GM23248 (cell line): ENCODE results near the gene URB1. TPM values are rescaled to one million over a fixed set of nuclear protein-coding genes. Genes with fewer than 3 reads are reported as not detected.
A peak's percentile ranks its signal among the peaks of the same experiment; 100 is the strongest.

Source experiments
- DNase-seq: peaks from one replicate; pipeline ENCODE4 v3.0.0-alpha.2; 2015
- H2AFZ ChIP-seq: fragments of 200-600 bp; sonication (generic); 2 replicates; pipeline ENCODE4 v1.6.1; 2016; ENCODE audit warnings: antibody characterized with exemption
- H3F3A ChIP-seq: fragments of 200-600 bp; sonication (generic); 2 replicates; pipeline ENCODE4 v1.6.1; 2016; ENCODE audit warnings: mild to moderate bottlenecking, antibody characterized with exemption, mixed run types; ENCODE audit not compliant: insufficient read depth
- H3K27ac ChIP-seq: fragments of 200-600 bp; sonication (generic); 2 replicates; pipeline ENCODE4 v1.5.1; 2016; ENCODE audit warnings: mild to moderate bottlenecking
- H3K27me3 ChIP-seq: fragments of 200-600 bp; sonication (generic); replicated peaks from 2 replicates; pipeline ENCODE4 v1.6.1; 2016; ENCODE audit warnings: mild to moderate bottlenecking; ENCODE audit not compliant: insufficient read depth
- H3K36me3 ChIP-seq: fragments of 200-600 bp; sonication (generic); 2 replicates; pipeline ENCODE4 v1.6.1; 2016; ENCODE audit warnings: low read depth, mild to moderate bottlenecking
- H3K4me1 ChIP-seq: fragments of 200-600 bp; sonication (generic); 2 replicates; pipeline ENCODE4 v1.6.1; 2016; ENCODE audit warnings: mild to moderate bottlenecking; ENCODE audit not compliant: insufficient read depth
- H3K4me2 ChIP-seq: fragments of 200-600 bp; sonication (generic); one replicate; pipeline ENCODE4 v1.6.1; 2016; ENCODE audit warnings: mild to moderate bottlenecking; ENCODE audit not compliant: unreplicated experiment
- H3K4me3 ChIP-seq: fragments of 200-600 bp; sonication (generic); 2 replicates; pipeline ENCODE4 v1.5.1; 2016; ENCODE audit warnings: mild to moderate bottlenecking
- H3K79me2 ChIP-seq: fragments of 200-600 bp; sonication (generic); 2 replicates; pipeline ENCODE4 v1.6.1; 2016; ENCODE audit warnings: mild to moderate bottlenecking; ENCODE audit not compliant: insufficient read depth
- H3K9ac ChIP-seq: fragments of 200-600 bp; sonication (generic); 2 replicates; pipeline ENCODE4 v1.6.1; 2016; ENCODE audit warnings: mild to moderate bottlenecking
- H3K9me2 ChIP-seq: fragments of 200-600 bp; sonication (generic); 2 replicates; pipeline ENCODE4 v1.6.1; 2016; ENCODE audit warnings: mixed run types, mild to moderate bottlenecking, moderate library complexity; ENCODE audit not compliant: insufficient read depth
- H3K9me3 ChIP-seq: fragments of 200-600 bp; sonication (generic); one replicate; pipeline ENCODE4 v1.6.1; 2017; ENCODE audit warnings: low read depth
- H4K20me1 ChIP-seq: fragments of 200-600 bp; sonication (generic); 2 replicates; pipeline ENCODE4 v1.6.0; 2016; ENCODE audit not compliant: insufficient read depth
- EZH2 ChIP-seq: fragments of 200-600 bp; sonication (generic); IDR thresholded peaks from 2 replicates; pipeline ENCODE4 v1.6.1; 2018; ENCODE audit warnings: antibody characterized with exemption, mild to moderate bottlenecking; ENCODE audit not compliant: insufficient read depth, poor library complexity, severe bottlenecking
- EZH2phosphoT487 ChIP-seq: fragments of 200-600 bp; sonication (generic); IDR thresholded peaks from 2 replicates; pipeline ENCODE4 v1.6.1; 2018; ENCODE audit warnings: antibody characterized with exemption, moderate library complexity, mild to moderate bottlenecking, low read depth; ENCODE audit not compliant: insufficient read depth
- WGBS, 2 experiments: methylation state at CpG; one replicate each; pipeline ENCODE4 v1.1.6; 2015 to 2017; ENCODE audit warnings: low lambda C conversion rate in 2 of 2, low coverage in 1 of 2; ENCODE audit errors: missing lambda C conversion rate in 2 of 2; 5-methylcytosine and 5-hydroxymethylcytosine counted together
- in situ Hi-C: fragments of 300-500 bp; cut with MboI; formaldehyde crosslinking; loops from 2 replicates; pipeline ENCODE4 v1.15.0; 2020
- polyA plus RNA-seq: library from polyadenylated mRNA; unstranded; fragments of >200 nt; fragmentation: Nextera tagmentation; extraction: Ambion mirVana; gene quantifications from 2 replicates; pipeline ENCODE4 v1.2.1, GENCODE V29; 2016
- total RNA-seq: library from RNA; depleted of rRNA; stranded (reverse); fragments of >200 nt; shearing (Covaris generic); gene quantifications from 2 replicates; pipeline ENCODE4 v1.2.3, GENCODE V29; 2014

Gene URB1
- total and polyA plus RNA-seq, 2 experiments from 2014 or later: 4.9 to 15.7 TPM

DNA sequence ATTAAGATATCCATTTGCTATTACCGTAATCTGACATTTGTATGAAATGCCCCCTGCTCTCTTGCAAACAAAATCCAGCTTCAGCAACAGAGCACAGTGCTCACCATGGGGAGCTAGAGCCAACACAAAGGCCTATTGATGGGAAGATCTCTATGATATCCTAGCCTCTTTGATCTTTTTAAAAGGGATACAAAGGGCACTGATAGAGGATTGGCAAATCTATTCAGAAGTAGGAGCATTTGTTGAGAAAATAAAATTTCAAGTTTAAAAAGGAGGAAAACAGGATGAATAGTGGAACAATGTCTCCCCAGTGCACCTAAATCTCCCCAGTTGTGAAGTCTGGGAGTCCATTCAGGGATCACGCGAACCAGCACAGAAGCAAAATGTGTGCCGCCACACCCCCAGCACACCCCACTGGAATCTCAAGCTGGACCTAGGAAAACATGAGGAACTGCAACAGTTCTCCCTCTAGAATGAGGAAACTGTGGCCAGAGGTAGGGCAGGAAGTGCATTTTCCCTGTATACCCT lies 62.0 kb downstream of the URB1 start:
- H3K9me2 ChIP-seq: no peaks in the 10 kb centered on the region
- H3K4me2 ChIP-seq: no peak overlapping the region
- H2AFZ ChIP-seq: no peak overlapping the region
- H4K20me1 ChIP-seq: no peaks in the 10 kb centered on the region
- H3K4me3 ChIP-seq: no peak overlapping the region
- peaks cover 30% of the 10 kb centered on the region for H3K79me2 ChIP-seq
- H3K27ac ChIP-seq: 0 out of 2 replicates have a peak overlapping the region, but pooled peaks have one; percentile 88
- TF ChIP-seq EZH2: no peak
- TF ChIP-seq EZH2phosphoT487: no peak
- 97 to 100% methylated on average over 4 of the region's 4 CpGs for WGBS, 2 experiments
- peaks cover 58% of the 10 kb centered on the region for H3F3A ChIP-seq
- H3K9me3 ChIP-seq: no peaks in the 10 kb centered on the region
- H3K4me1 ChIP-seq: peaks cover 43% of the 10 kb centered on the region
- no peak for DNase-seq
- no peaks in the 10 kb centered on the region for H3K27me3 ChIP-seq
- H3K9ac ChIP-seq: no peak overlapping the region
- in situ Hi-C loops: no loop called here
- peaks cover 45% of the 10 kb centered on the region for H3K36me3 ChIP-seq

DNA sequence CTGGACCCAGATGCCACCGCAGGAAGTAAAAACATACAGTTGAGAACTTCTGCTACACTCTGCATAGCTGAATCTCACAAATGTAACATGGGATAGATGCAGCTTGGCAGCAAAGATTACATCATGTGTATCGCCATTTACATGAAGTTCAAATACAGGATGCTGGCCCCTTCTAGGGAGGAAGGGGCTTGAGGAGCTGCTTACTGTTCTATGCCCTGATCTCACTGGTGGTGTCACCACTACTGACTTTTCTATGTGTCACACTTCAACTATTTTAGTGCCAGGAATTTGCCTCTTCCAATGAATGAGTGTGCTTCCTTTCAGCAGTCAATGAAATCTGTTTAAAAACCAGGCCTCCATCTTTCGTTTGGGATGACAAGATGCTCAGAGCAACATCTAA lies 63.0 kb downstream of the URB1 start:
- Histone ChIP-seq H2AFZ (no peak overlapping the region), H3K9ac (peak overlapping the region; percentile 49), H3K9me3 (no peaks in the 10 kb centered on the region), H4K20me1 (no peaks in the 10 kb centered on the region), H3K27me3 (no peaks in the 10 kb centered on the region), H3K4me3 (no peak overlapping the region), H3K36me3 (peaks cover 54% of the 10 kb centered on the region), H3K4me2 (peak overlapping the region; percentile 36), H3F3A (peaks cover 48% of the 10 kb centered on the region), H3K79me2 (peaks cover 35% of the 10 kb centered on the region), H3K9me2 (no peaks in the 10 kb centered on the region), H3K27ac (peak overlapping the region; percentile 88), H3K4me1 (peaks cover 32% of the 10 kb centered on the region)
- in situ Hi-C loops: no loop called here
- DNase-seq: peak; percentile 76
- 35 to 47% methylated on average over 3 of the region's 3 CpGs for WGBS, 2 experiments
- TF ChIP-seq EZH2 (no peak), EZH2phosphoT487 (no peak)

DNA sequence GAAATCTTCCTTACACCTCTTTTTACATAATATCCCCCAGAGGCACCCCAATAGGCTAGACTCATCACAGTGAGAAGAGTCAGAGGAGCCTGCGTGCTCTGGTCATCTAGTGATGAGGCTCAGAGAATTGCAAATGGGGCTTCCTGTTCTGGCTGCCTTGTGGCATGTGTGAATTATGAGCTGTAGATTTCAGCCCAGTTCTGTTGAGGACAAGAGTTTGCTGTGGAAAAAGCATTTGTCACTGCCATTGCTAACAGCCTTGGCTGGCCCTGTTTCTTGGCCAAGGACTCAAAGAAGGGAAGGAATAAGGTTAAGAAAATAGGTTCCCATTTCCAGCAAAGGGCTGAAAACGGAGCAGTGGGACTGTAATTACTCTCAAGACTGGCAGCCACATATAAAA lies 63.5 kb downstream of the URB1 start:
- Histone ChIP-seq H3K9ac (peak overlapping the region; percentile 49), H3K79me2 (peaks cover 35% of the 10 kb centered on the region), H3K4me3 (no peak overlapping the region), H3K4me1 (peaks cover 31% of the 10 kb centered on the region), H3F3A (peaks cover 48% of the 10 kb centered on the region), H3K9me3 (no peaks in the 10 kb centered on the region), H3K27ac (peak overlapping the region; percentile 88), H3K36me3 (peaks cover 59% of the 10 kb centered on the region), H2AFZ (no peak overlapping the region), H3K9me2 (no peaks in the 10 kb centered on the region), H4K20me1 (no peaks in the 10 kb centered on the region), H3K27me3 (no peaks in the 10 kb centered on the region), H3K4me2 (peak overlapping the region; percentile 36)
- in situ Hi-C loops: no loop called here
- DNase-seq: peak; percentile 82
- TF ChIP-seq EZH2phosphoT487 (no peak), EZH2 (no peak)
- WGBS, 2 experiments: 9 to 28% methylated on average over 2 of the region's 2 CpGs

DNA sequence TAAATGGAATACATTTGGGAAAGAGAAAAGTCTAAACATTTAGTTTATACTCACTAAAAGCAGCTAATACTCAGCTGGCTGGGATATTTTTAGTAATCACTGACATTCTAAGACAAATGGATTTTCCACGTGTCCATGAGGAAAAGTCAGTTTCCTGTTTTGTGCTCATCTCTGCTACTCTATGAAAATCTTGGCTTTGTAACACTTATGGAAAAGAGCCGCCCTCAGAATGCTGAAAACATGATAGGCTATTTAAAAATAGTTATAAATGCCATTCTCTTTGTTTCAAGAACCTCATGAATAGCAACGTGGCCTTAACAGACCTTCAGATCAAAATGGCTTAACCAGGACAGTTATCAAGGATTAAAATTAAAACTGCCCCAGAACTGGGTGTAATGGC lies 64.2 kb downstream of the URB1 start:
- peaks cover 60% of the 10 kb centered on the region for H3K36me3 ChIP-seq
- H3K9me2 ChIP-seq: no peaks in the 10 kb centered on the region
- H3K27ac ChIP-seq: peak overlapping the region; percentile 88
- H3K4me1 ChIP-seq: peaks cover 31% of the 10 kb centered on the region
- no peak overlapping the region for H2AFZ ChIP-seq
- H3K9ac ChIP-seq: peak overlapping the region; percentile 49
- no peaks in the 10 kb centered on the region for H4K20me1 ChIP-seq
- H3K79me2 ChIP-seq: peaks cover 35% of the 10 kb centered on the region
- H3F3A ChIP-seq: peaks cover 48% of the 10 kb centered on the region
- TF ChIP-seq EZH2 (no peak), EZH2phosphoT487 (no peak)
- H3K4me2 ChIP-seq: peak overlapping the region; percentile 41
- no peaks in the 10 kb centered on the region for H3K27me3 ChIP-seq
- in situ Hi-C loops: no loop called here
- no peaks in the 10 kb centered on the region for H3K9me3 ChIP-seq
- 35 to 45% methylated on average over 3 of the region's 3 CpGs for WGBS, 2 experiments
- DNase-seq: peak; percentile 62
- H3K4me3 ChIP-seq: no peak overlapping the region

DNA sequence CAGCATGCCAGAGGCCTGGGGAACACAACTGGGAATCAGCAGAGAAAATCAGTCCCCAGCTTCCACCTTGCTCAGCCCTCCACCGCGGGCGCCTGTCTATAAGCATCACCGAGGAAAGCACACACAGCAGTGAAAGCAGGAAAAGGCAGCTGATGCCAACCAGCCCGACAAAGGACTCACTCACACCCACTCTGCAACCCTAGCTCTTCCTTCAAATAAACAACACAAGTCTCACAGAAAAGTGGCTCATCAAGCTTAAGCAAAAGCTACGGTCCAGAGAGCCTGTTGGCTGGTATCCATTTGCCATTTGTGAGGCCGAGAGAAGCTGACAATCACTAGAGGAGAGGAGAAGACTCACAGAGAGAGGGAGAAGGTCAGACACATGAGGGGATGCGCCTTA lies 67.1 kb downstream of the URB1 start:
- peaks cover 54% of the 10 kb centered on the region for H3K36me3 ChIP-seq
- no peak for TF ChIP-seq EZH2phosphoT487
- no peak for TF ChIP-seq EZH2
- in situ Hi-C loops: no loop called here

More for the DNA sequence above, 67.1 kb downstream of the URB1 start:
- Histone ChIP-seq H3K9me2 (no peaks in the 10 kb centered on the region), H3K27ac (no peak overlapping the region), H4K20me1 (no peaks in the 10 kb centered on the region), H3K4me3 (no peak overlapping the region), H3K27me3 (no peaks in the 10 kb centered on the region), H3F3A (peaks cover 35% of the 10 kb centered on the region), H3K4me1 (peaks cover 31% of the 10 kb centered on the region), H3K9ac (no peak overlapping the region), H3K79me2 (peaks cover 24% of the 10 kb centered on the region), H3K9me3 (no peaks in the 10 kb centered on the region), H2AFZ (no peak overlapping the region), H3K4me2 (no peak overlapping the region)
- WGBS, 2 experiments: 95 to 96% methylated on average over 8 of the region's 8 CpGs
- DNase-seq: no peak
